A673 (cell line): ENCODE results near the gene OR2T4. TPM values are rescaled to one million over a fixed set of nuclear protein-coding genes. Genes with fewer than 3 reads are reported as not detected.

ENCODE experiments used
- BruUV-seq: library from RNA; stranded (reverse); fragments of 400-500 nt; replicated peaks from 2 replicates; lab custom pipeline; 2021; lab: Mats Ljungman, UMichigan
- CTCF ChIA-PET: fragments of 300-600 bp; sonication (Branson Sonifier 250); formaldehyde crosslinking; loops from one replicate; lab custom pipeline; 2022; ENCODE audit warnings: antibody characterized with exemption; lab: Charles Lee
- POLR2A ChIA-PET: fragments of 300-600 bp; sonication (Branson Sonifier 250); formaldehyde crosslinking; loops from one replicate; lab custom pipeline; 2022; ENCODE audit warnings: antibody characterized with exemption; ENCODE audit not compliant: low non-redundant PET; lab: Charles Lee
- DNase-seq: peaks from one replicate; pipeline ENCODE4 v3.0.0-alpha.2; 2015; ENCODE audit warnings: low spot score
- H3K27ac ChIP-seq: fragments of 200-600 bp; sonication (generic); 2 replicates; pipeline ENCODE4 v1.5.1; 2016; ENCODE audit warnings: mixed run types, low read depth, mild to moderate bottlenecking, mixed read lengths, antibody characterized with exemption, low read length; ENCODE audit not compliant: poor library complexity, severe bottlenecking
- H3K27me3 ChIP-seq: fragments of 200-600 bp; sonication (generic); replicated peaks from 2 replicates; pipeline ENCODE4 v1.6.1; 2017; ENCODE audit warnings: mixed run types, low read depth, mild to moderate bottlenecking, mixed read lengths, antibody characterized with exemption, low read length; ENCODE audit not compliant: insufficient read depth, poor library complexity
- H3K36me3 ChIP-seq: fragments of 200-600 bp; sonication (generic); 2 replicates; pipeline ENCODE4 v1.6.1; 2016; ENCODE audit warnings: mixed run types, mild to moderate bottlenecking, mixed read lengths, antibody characterized with exemption, low read length; ENCODE audit not compliant: insufficient read depth, poor library complexity, severe bottlenecking
- H3K4me1 ChIP-seq: fragments of 200-600 bp; sonication (generic); 2 replicates; pipeline ENCODE4 v1.6.1; 2017; ENCODE audit warnings: mixed run types, mild to moderate bottlenecking, mixed read lengths, antibody characterized with exemption, low read length; ENCODE audit not compliant: insufficient read depth, poor library complexity, severe bottlenecking
- H3K4me3 ChIP-seq: fragments of 200-600 bp; sonication (generic); 2 replicates; pipeline ENCODE4 v1.5.1; 2016; ENCODE audit warnings: low read depth, mixed run types, mild to moderate bottlenecking, mixed read lengths, low read length; ENCODE audit not compliant: poor library complexity, severe bottlenecking
- H3K9me3 ChIP-seq: fragments of 200-600 bp; sonication (generic); 2 replicates; pipeline ENCODE4 v1.6.1; 2016; ENCODE audit warnings: mixed run types, low read depth, mild to moderate bottlenecking, mixed read lengths, antibody characterized with exemption, low read length; ENCODE audit not compliant: poor library complexity, severe bottlenecking
- CTCF ChIP-seq: fragments of 300-800, 200-600 bp; sonication (generic); conservative IDR thresholded peaks from 2 replicates; pipeline ENCODE4 v1.5.1; 2017; ENCODE audit warnings: low read depth, mild to moderate bottlenecking, antibody characterized with exemption, low read length, moderate library complexity, mixed read lengths
- EZH2 ChIP-seq: fragments of 200-600 bp; sonication (generic); IDR thresholded peaks from 2 replicates; pipeline ENCODE4 v1.6.1; 2017; ENCODE audit warnings: borderline replicate concordance, low read depth, mild to moderate bottlenecking, mixed read lengths, antibody characterized with exemption, low read length; ENCODE audit not compliant: poor library complexity, severe bottlenecking
- intact Hi-C: fragments of 100-400 bp; cut with micrococcal nuclease; formaldehyde crosslinking; loops from one replicate; pipeline ENCODE4 v1.10.0; 2022; ENCODE audit not compliant: unreplicated experiment
- total RNA-seq: library from RNA; stranded (reverse); gene quantifications from 2 replicates; pipeline ENCODE4 v1.2.3, GENCODE V29; 2021

The OR2T4 gene
- total RNA-seq, 1 experiment from 2014 or later, result not detected

GRCh38 chr1:248366609-248367008 is 5.1 kb downstream of the OR2T4 start:
- POLR2A ChIA-PET, result no interaction called here
- no TSS peak for BruUV-seq
- TF ChIP-seq CTCF (no peak), EZH2 (no peak)
- no peak for DNase-seq
- H3K9me3 ChIP-seq, result peaks cover 5% of the 10 kb centered on the region
- CTCF ChIA-PET, result no interaction called here
- intact Hi-C loops, result no loop called here
- no peak overlapping the region for H3K4me3 ChIP-seq
- H3K4me1 ChIP-seq, result no peaks in the 10 kb centered on the region
- no peaks in the 10 kb centered on the region for H3K27me3 ChIP-seq
- H3K27ac ChIP-seq, result no peak overlapping the region
- H3K36me3 ChIP-seq, result no peaks in the 10 kb centered on the region

GRCh38 chr1:248372394-248372793 is 10.9 kb downstream of the OR2T4 start:
- Histone ChIP-seq H3K4me1 (no peaks in the 10 kb centered on the region), H3K9me3 (no peaks in the 10 kb centered on the region), H3K4me3 (no peak overlapping the region), H3K27me3 (no peaks in the 10 kb centered on the region), H3K27ac (no peak overlapping the region), H3K36me3 (no peaks in the 10 kb centered on the region)
- ChIA-PET CTCF (no interaction called here), POLR2A (no interaction called here)
- no TSS peak for BruUV-seq
- no peak for TF ChIP-seq CTCF
- TF ChIP-seq EZH2, result no peak
- DNase-seq, result no peak
- intact Hi-C loops, result no loop called here

GRCh38 chr1:248373761-248374160 is 12.3 kb downstream of the OR2T4 start:
- H3K36me3 ChIP-seq, result no peaks in the 10 kb centered on the region
- ChIA-PET POLR2A (no interaction called here), CTCF (no interaction called here)
- H3K9me3 ChIP-seq, result no peaks in the 10 kb centered on the region
- intact Hi-C loops, result no loop called here
- H3K27ac ChIP-seq, result no peak overlapping the region
- H3K4me3 ChIP-seq, result no peak overlapping the region
- no peaks in the 10 kb centered on the region for H3K4me1 ChIP-seq
- no peak for DNase-seq
- TF ChIP-seq EZH2 (no peak), CTCF (no peak)
- H3K27me3 ChIP-seq, result no peaks in the 10 kb centered on the region
- BruUV-seq, result no TSS peak
